Neuronal stem cell (in vitro differentiated cells): ENCODE data around the gene MTG1.

Source experiments
- DNase-seq: peaks from one replicate; pipeline ENCODE4 v3.0.0-alpha.2; 2013; ENCODE audit warnings: low spot score
- H2AFZ ChIP-seq: one replicate; pipeline ENCODE4 v1.6.1; 2013; ENCODE audit warnings: mild to moderate bottlenecking, low read length, inconsistent platforms
- H2AK5ac ChIP-seq: 2 replicates; pipeline ENCODE4 v1.6.1; 2013; ENCODE audit warnings: low read depth, mild to moderate bottlenecking, inconsistent platforms, low read length, moderate library complexity, mixed read lengths
- H2BK120ac ChIP-seq: 2 replicates; pipeline ENCODE4 v1.6.1; 2013; ENCODE audit warnings: low read depth, mild to moderate bottlenecking, inconsistent platforms, low read length, moderate library complexity, mixed read lengths
- H2BK12ac ChIP-seq: one replicate; pipeline ENCODE4 v1.6.1; 2013; ENCODE audit warnings: low read length, inconsistent platforms
- H2BK15ac ChIP-seq: 2 replicates; pipeline ENCODE4 v1.6.1; 2013; ENCODE audit warnings: mild to moderate bottlenecking, low read length, inconsistent platforms, mixed read lengths
- H2BK5ac ChIP-seq: one replicate; pipeline ENCODE4 v1.6.1; 2013; ENCODE audit warnings: inconsistent platforms, mild to moderate bottlenecking, low read length, moderate library complexity
- H3K14ac ChIP-seq: one replicate; pipeline ENCODE4 v1.6.1; 2013; ENCODE audit warnings: low read length, inconsistent platforms
- H3K18ac ChIP-seq: 2 replicates; pipeline ENCODE4 v1.6.1; 2013; ENCODE audit warnings: low read length, inconsistent platforms
- H3K23ac ChIP-seq: 2 replicates; pipeline ENCODE4 v1.6.1; 2013; ENCODE audit warnings: low read depth, mild to moderate bottlenecking, mixed read lengths, low read length, inconsistent platforms; ENCODE audit not compliant: poor library complexity
- H3K27ac ChIP-seq: replicated peaks from 3 replicates; pipeline ENCODE4 v1.5.1; 2013; ENCODE audit warnings: low read length, inconsistent platforms
- H3K27me3 ChIP-seq, 3 experiments: 2 replicates each; pipeline ENCODE4 v1.6.1; 2013; ENCODE audit warnings: low read length in 3 of 3, mild to moderate bottlenecking in 2 of 3, inconsistent platforms in 1 of 3, low read depth in 1 of 3, mixed read lengths in 1 of 3, moderate library complexity in 1 of 3; ENCODE audit not compliant: control insufficient read depth in 3 of 3, insufficient read depth in 3 of 3
- H3K36me3 ChIP-seq, 2 donors: replicated peaks in 1 of 2; 2 replicates each; pipeline ENCODE4 v1.6.1; 2013; ENCODE audit warnings: low read length in 2 of 2; ENCODE audit not compliant: control insufficient read depth in 2 of 2, insufficient read depth in 2 of 2
- H3K4ac ChIP-seq: 2 replicates; pipeline ENCODE4 v1.6.1; 2013; ENCODE audit warnings: inconsistent platforms, mild to moderate bottlenecking, low read length, moderate library complexity
- H3K4me1 ChIP-seq, 2 donors: 1 replicate in 1 of 2; 2 replicates in 1 of 2; pipeline ENCODE4 v1.6.1; 2013; ENCODE audit warnings: low read length in 2 of 2, low read depth in 1 of 2; ENCODE audit not compliant: control insufficient read depth in 2 of 2, insufficient read depth in 1 of 2
- H3K4me2 ChIP-seq: one replicate; pipeline ENCODE4 v1.6.1; 2013; ENCODE audit warnings: mild to moderate bottlenecking, low read length, inconsistent platforms; ENCODE audit not compliant: insufficient read depth, poor library complexity, severe bottlenecking
- H3K4me3 ChIP-seq, 2 donors: 2 replicates each; pipeline ENCODE4 v1.5.1; 2013; ENCODE audit warnings: low read length in 2 of 2, mild to moderate bottlenecking in 2 of 2, inconsistent platforms in 1 of 2, moderate library complexity in 1 of 2
- H3K79me1 ChIP-seq: one replicate; pipeline ENCODE4 v1.6.1; 2013; ENCODE audit warnings: low read depth, mild to moderate bottlenecking, inconsistent platforms, low read length, moderate library complexity
- H3K9ac ChIP-seq: one replicate; pipeline ENCODE4 v1.6.1; 2013; ENCODE audit warnings: mild to moderate bottlenecking, low read depth, low read length, inconsistent platforms; ENCODE audit not compliant: poor library complexity
- H3K9me3 ChIP-seq, 2 donors: replicated peaks in 1 of 2; 2 replicates each; pipeline versions ENCODE3 to v1.6.1; 2013; ENCODE audit warnings: low read length in 2 of 2, mild to moderate bottlenecking in 2 of 2, inconsistent platforms in 1 of 2, low read depth in 1 of 2, mixed read lengths in 1 of 2, moderate library complexity in 1 of 2; ENCODE audit not compliant: control insufficient read depth in 2 of 2, insufficient read depth in 1 of 2
- H4K8ac ChIP-seq: one replicate; pipeline ENCODE4 v1.6.1; 2013; ENCODE audit warnings: low read depth, mild to moderate bottlenecking, inconsistent platforms, low read length, moderate library complexity
- H4K91ac ChIP-seq: one replicate; pipeline ENCODE4 v1.6.1; 2013; ENCODE audit warnings: low read length, low read depth, mild to moderate bottlenecking, inconsistent platforms; ENCODE audit not compliant: poor library complexity
- WGBS, 2 donors: extraction: QIAGEN DNeasy Blood & Tissue Kit; methylation state at CpG; one replicate each; pipeline ENCODE4 v1.1.7; 2013; ENCODE audit warnings: missing lambda C conversion rate in 2 of 2, mixed read lengths in 1 of 2; ENCODE audit not compliant: insufficient read length in 2 of 2, insufficient replicate concordance in 1 of 2; ENCODE audit errors: extremely low coverage in 2 of 2; 5-methylcytosine and 5-hydroxymethylcytosine counted together

The MTG1 gene

DNA sequence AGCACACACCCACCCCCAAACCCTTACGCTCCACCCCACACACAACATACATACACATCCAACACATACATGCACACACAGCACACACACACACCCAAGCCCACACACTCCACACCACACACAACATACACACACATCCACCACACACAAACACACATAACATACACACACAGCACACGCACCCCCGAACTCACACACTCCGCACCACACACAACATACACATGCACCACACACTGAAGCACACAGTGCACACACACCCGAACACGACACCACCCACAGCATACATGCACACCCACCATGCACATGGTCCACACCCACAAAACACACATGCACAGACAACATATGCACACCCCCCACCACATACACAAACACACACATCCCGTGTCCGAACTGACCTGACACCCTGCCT, 44.8 kb upstream of the MTG1 start:
- Histone ChIP-seq H3K9me3 (peaks cover 5 to 10% of the 10 kb centered on the region in 2 donors), H3K27me3 (no peaks in the 10 kb centered on the region), H3K23ac (peak overlapping the region; percentile 90), H3K18ac (peak overlapping the region; percentile 74), H3K27ac (no peak overlapping the region), H2AFZ (no peak overlapping the region), H4K8ac (peak overlapping the region; percentile 86), H2BK12ac (peak overlapping the region; percentile 7), H3K4me1 (peaks cover 0 to 7% of the 10 kb centered on the region in 2 donors), H3K79me1 (peaks cover 10% of the 10 kb centered on the region), H3K14ac (peak overlapping the region; percentile 99), H4K91ac (peak overlapping the region; percentile 79), H3K4me3 (peak overlapping the region in 1 of 2 donors; percentile 66), H3K36me3 (no peaks in the 10 kb centered on the region), H3K9ac (peak overlapping the region; percentile 70), H3K4me2 (no peak overlapping the region), H2AK5ac (peak overlapping the region; percentile 70), H2BK5ac (peak overlapping the region; percentile 35), H2BK15ac (peak overlapping the region; percentile 5), H3K4ac (peak overlapping the region; percentile 89), H2BK120ac (no peak overlapping the region)
- DNase-seq = no peak
- WGBS, 2 donors = 100% methylated on average over 1 to 4 of the region's 8 CpGs

DNA sequence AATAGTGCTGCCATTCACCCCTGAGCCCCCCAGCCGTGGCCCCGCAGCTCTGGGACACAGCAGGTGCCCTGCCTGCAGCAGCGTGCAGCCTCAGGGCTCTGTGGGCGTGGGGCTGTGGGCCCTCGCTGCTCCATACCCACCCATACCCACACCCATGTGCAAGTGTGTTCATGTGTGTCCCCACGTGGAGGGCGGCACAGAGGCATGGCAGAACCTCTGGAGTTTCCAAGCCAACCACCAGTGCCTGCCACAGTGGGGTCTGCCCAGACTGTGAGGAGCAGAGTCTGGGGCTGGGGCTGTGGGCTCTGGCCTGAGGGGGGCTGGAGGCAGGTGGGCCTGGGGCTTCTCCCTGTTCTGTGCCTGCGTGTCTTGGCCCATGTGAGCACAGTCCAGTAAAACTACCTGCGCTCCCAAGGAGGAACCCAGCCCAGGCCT, 44.4 kb upstream of the MTG1 start:
- peak overlapping the region; percentile 35 for H2BK5ac ChIP-seq
- no peaks in the 10 kb centered on the region for H3K36me3 ChIP-seq
- no peak overlapping the region for H3K4me2 ChIP-seq
- H3K4me3 ChIP-seq = peak overlapping the region in 1 of 2 donors; percentile 66
- H3K4ac ChIP-seq = peak overlapping the region; percentile 37
- no peak overlapping the region for H2AFZ ChIP-seq
- H3K14ac ChIP-seq = peak overlapping the region; percentile 99
- H3K4me1 ChIP-seq = peaks cover 0 to 7% of the 10 kb centered on the region in 2 donors
- H3K23ac ChIP-seq = peak overlapping the region; percentile 90
- peak overlapping the region; percentile 37 for H2BK15ac ChIP-seq
- H3K79me1 ChIP-seq = peaks cover 10% of the 10 kb centered on the region
- H3K9ac ChIP-seq = peak overlapping the region; percentile 70
- H3K9me3 ChIP-seq = peaks cover 5 to 10% of the 10 kb centered on the region in 2 donors
- no peak overlapping the region for H2BK120ac ChIP-seq
- no CpG with 5 or more reads among the region's 9 CpGs for WGBS, 2 donors
- H3K18ac ChIP-seq = peak overlapping the region; percentile 74
- no peaks in the 10 kb centered on the region for H3K27me3 ChIP-seq
- peak overlapping the region; percentile 82 for H4K8ac ChIP-seq
- H2BK12ac ChIP-seq = peak overlapping the region; percentile 7
- no peak overlapping the region for H3K27ac ChIP-seq
- DNase-seq = no peak
- peak overlapping the region; percentile 53 for H4K91ac ChIP-seq
- peak overlapping the region; percentile 84 for H2AK5ac ChIP-seq

- peak overlapping the region; percentile 18 for H3K4me2 ChIP-seq
- H3K4me3 ChIP-seq = no peak overlapping the region
- no CpG with 5 or more reads among the region's 12 CpGs for WGBS, 2 donors
- H3K27me3 ChIP-seq = no peaks in the 10 kb centered on the region
- H3K14ac ChIP-seq = peak overlapping the region; percentile 38
- no peak overlapping the region for H3K4ac ChIP-seq
- H3K18ac ChIP-seq = peak overlapping the region; percentile 64
- no peak for DNase-seq
- H4K8ac ChIP-seq = peak overlapping the region; percentile 48
- peaks cover 0 to 7% of the 10 kb centered on the region in 2 donors for H3K4me1 ChIP-seq
- peaks cover 10% of the 10 kb centered on the region for H3K79me1 ChIP-seq
- peak overlapping the region; percentile 35 for H2BK5ac ChIP-seq
- H2AFZ ChIP-seq = no peak overlapping the region
- peak overlapping the region; percentile 70 for H3K9ac ChIP-seq
- H3K9me3 ChIP-seq = peaks cover 4 to 5% of the 10 kb centered on the region in 2 donors
- H4K91ac ChIP-seq = no peak overlapping the region
- peak overlapping the region; percentile 34 for H3K23ac ChIP-seq
- H2BK120ac ChIP-seq = no peak overlapping the region
- no peaks in the 10 kb centered on the region for H3K36me3 ChIP-seq
- H3K27ac ChIP-seq = no peak overlapping the region
- H2AK5ac ChIP-seq = peak overlapping the region; percentile 84
- H2BK12ac ChIP-seq = peak overlapping the region; percentile 73
- H2BK15ac ChIP-seq = no peak overlapping the region
Measured at GRCh38 chr10:133350283-133350949, 43.5 kb upstream of the MTG1 start.

DNA sequence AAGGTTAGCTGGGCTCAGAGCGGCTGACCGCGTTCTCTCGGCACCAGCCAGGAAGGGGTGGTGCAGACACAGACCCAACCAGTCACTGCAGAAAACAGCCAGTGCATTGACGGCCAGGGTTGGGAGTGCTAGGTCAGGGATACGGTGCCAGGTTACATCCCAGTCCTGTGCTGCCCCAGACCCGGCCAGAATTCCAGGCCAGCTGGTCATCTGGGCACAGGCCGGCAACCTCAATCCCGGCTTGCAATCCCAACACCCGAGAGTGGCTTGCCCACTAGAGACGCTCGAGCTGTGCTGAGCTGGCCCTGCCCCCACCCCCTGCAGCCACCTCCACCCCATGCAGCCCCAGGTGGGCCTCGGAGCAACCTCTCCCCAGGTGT, 43.0 kb upstream of the MTG1 start:
- Histone ChIP-seq H3K4me2 (no peak overlapping the region), H3K23ac (peak overlapping the region; percentile 80), H3K9me3 (peaks cover 0 to 5% of the 10 kb centered on the region in 2 donors), H2BK15ac (no peak overlapping the region), H4K91ac (no peak overlapping the region), H3K14ac (no peak overlapping the region), H3K4me3 (no peak overlapping the region), H3K18ac (peak overlapping the region; percentile 71), H2AFZ (no peak overlapping the region), H2BK5ac (no peak overlapping the region), H3K27ac (no peak overlapping the region), H2BK120ac (no peak overlapping the region), H3K27me3 (no peaks in the 10 kb centered on the region), H2AK5ac (no peak overlapping the region), H3K36me3 (peaks cover 0 to 3% of the 10 kb centered on the region in 2 donors), H2BK12ac (no peak overlapping the region), H3K79me1 (peaks cover 10% of the 10 kb centered on the region), H3K4ac (no peak overlapping the region), H3K4me1 (peaks cover 0 to 7% of the 10 kb centered on the region in 2 donors), H4K8ac (peak overlapping the region; percentile 48), H3K9ac (peak overlapping the region; percentile 70)
- WGBS, 2 donors = no CpG with 5 or more reads among the region's 13 CpGs
- no peak for DNase-seq
